Testis (tissue), 2 donors: ENCODE measurements around the gene CPLX3.

ENCODE experiments used
- CTCF ChIP-seq, 3 experiments: fragments of 450-650 bp in 2 of 3; fragments of 200-600 bp in 1 of 3; sonication (generic) in 1 of 3; IDR thresholded peaks; one replicate each; pipeline ENCODE4 v1.5.1; 2016 to 2019; ENCODE audit warnings: antibody characterized with exemption in 3 of 3, mild to moderate bottlenecking in 2 of 3, moderate library complexity in 1 of 3
- POLR2A ChIP-seq: fragments of 450-650 bp; IDR thresholded peaks from one replicate; pipeline ENCODE4 v1.6.1; 2017; ENCODE audit warnings: antibody characterized with exemption, mild to moderate bottlenecking, moderate library complexity

- TF ChIP-seq CTCF (IDR thresholded peaks at IDR 0.05) (no peak), POLR2A (no peak)
Measured at GRCh38 chr15:74856537-74856936, 30.1 kb downstream of the CPLX3 start.
